ENCODE data around the gene RFTN1.

RFTN1 gene

DNA sequence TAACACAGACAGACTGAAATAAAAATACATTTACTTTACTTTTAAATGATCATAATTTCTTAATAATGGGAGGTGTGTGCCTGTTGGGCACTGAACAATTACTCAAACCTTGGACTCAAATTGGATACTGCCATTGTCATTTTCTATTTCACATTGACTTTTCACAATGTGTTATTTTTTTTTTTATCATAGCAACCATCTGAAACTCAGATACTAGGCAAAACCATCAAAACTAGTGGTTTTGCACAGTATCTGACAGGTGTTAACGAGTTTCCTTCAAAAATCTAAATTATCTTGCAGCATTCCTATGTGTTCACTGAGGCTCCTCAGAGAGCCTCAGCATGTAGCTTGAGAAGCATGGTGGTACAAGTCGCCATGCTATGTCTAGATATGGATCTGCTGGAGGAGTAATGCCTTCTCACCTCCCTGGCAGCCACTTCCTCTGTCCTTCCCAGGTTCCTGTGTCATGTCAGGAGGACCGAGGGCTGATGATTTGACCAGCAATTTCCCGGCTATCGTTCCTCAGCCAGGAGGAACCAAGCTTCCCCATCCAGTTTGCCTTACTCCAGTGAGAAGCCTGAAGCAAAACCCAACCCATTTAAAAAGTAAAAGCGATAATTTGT, 29.9 kb upstream of the RFTN1 start:
- H3K4me1 Mint-ChIP-seq: no peaks in the 10 kb centered on the region
- H3K27me3 Mint-ChIP-seq: peaks cover 10% of the 10 kb centered on the region
- ATAC-seq (ENCODE audit: low read depth): no peak
- H3K9me3 Mint-ChIP-seq: no peaks in the 10 kb centered on the region
- H3K4me3 Mint-ChIP-seq: no peak overlapping the region
- H3K27ac Mint-ChIP-seq: no peak overlapping the region
- no peaks in the 10 kb centered on the region for H3K36me3 Mint-ChIP-seq
- no peak for DNase-seq (ENCODE audit: low spot score in 2 of 2)

DNA sequence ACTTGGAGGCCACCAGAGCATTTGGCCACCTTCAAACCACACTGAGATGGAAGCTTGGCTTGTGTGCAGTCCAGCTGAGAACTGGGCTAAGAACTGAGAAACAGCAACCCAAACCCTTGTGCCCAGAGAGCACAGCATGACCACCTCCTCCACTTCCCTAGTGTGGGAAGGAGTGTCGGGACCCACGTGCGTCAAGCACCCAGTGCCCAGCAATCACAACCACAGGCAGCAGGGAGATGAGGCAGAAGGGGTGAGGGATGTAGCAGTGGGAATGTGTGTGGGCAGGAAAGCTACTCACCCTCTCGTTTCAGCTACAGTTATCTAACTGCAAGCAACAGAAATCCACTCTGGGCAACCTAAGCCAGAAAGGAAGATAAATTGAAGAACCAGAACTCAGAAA, 25.0 kb upstream of the RFTN1 start:
- no peaks in the 10 kb centered on the region for H3K9me3 Mint-ChIP-seq
- peaks cover 7% of the 10 kb centered on the region for H3K27me3 Mint-ChIP-seq
- no peak overlapping the region for H3K4me3 Mint-ChIP-seq
- H3K4me1 Mint-ChIP-seq: no peaks in the 10 kb centered on the region
- no peak overlapping the region for H3K27ac Mint-ChIP-seq
- DNase-seq (ENCODE audit: low spot score in 2 of 2): no peak
- ATAC-seq (ENCODE audit: low read depth): no peak
- no peaks in the 10 kb centered on the region for H3K36me3 Mint-ChIP-seq

DNA sequence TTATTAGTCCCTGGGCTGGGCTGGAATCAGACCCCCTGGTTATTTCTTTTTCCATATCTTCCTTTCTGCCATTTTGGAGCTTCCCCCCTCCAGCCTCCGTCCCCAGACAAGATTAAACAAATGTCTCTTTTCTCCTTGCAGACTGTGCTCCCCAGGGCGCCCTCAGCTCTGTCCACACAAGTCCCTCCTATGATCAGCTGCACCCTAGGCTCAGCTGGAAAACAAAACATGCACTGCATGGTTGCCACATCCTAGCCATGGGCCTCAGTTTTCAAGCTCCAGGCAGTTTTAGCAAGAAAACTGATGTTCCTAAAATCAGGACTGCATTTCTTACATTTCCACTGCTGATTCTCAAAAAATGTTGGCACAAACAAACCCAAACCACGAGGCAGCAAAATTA, 23.5 kb upstream of the RFTN1 start:
- DNase-seq (ENCODE audit: low spot score in 2 of 2) (no peak), ATAC-seq (ENCODE audit: low read depth) (no peak)
- no peaks in the 10 kb centered on the region for H3K4me1 Mint-ChIP-seq
- no peaks in the 10 kb centered on the region for H3K9me3 Mint-ChIP-seq
- H3K27me3 Mint-ChIP-seq: peaks cover 7% of the 10 kb centered on the region
- H3K27ac Mint-ChIP-seq: no peak overlapping the region
- H3K36me3 Mint-ChIP-seq: no peaks in the 10 kb centered on the region
- no peak overlapping the region for H3K4me3 Mint-ChIP-seq

DNA sequence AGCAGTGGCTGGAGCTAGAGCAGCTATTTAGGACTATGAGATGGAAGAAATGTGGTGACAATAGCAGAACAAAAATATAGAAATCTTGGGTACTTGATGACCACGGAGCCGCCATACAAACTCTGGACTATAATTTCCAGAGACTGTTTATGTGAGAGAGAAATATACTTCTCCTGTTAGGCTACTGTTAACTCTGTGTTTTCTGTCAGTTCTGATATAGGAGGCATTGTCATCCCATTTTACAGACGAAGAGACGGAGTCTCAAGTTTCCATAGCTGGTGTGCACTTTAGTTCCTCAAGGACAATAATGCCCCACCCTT, 22.8 kb upstream of the RFTN1 start:
- Mint-ChIP-seq H3K27ac (no peak overlapping the region), H3K9me3 (no peaks in the 10 kb centered on the region), H3K36me3 (no peaks in the 10 kb centered on the region), H3K4me3 (no peak overlapping the region), H3K27me3 (peaks cover 7% of the 10 kb centered on the region), H3K4me1 (no peaks in the 10 kb centered on the region)
- DNase-seq (ENCODE audit: low spot score in 2 of 2): no peak
- ATAC-seq (ENCODE audit: low read depth): no peak

DNA sequence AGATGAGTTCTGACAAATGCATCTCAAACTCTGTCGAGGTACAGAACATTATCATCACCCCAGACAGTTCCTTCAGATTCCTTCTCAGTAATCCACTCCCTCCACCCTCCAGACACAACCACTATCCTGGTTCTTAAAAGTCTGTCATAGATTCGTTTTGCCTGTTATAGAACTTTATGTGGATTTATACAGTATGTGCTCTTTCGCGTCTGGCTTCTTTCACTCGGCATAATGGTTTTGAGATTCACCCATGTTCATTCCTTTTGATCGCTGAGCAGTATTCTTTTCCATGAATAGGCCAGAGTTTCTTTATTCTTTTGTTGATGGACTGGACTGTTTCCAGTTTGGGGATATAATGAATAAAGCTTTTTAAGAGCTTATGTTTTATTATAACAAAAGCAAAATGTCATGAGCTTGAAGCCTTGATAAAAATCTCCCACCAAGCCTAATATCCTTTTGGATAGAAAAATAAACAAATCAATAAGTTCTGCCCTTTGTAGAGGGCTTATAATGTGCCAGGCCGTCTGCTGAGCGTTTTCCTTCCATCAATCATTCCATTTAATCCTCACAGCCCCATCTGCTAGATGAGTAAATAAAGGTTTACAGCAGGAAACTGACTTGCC, 21.3 kb upstream of the RFTN1 start:
- Mint-ChIP-seq H3K36me3 (no peaks in the 10 kb centered on the region), H3K27ac (no peak overlapping the region), H3K4me1 (no peaks in the 10 kb centered on the region), H3K27me3 (peaks cover 12% of the 10 kb centered on the region), H3K9me3 (no peaks in the 10 kb centered on the region), H3K4me3 (no peak overlapping the region)
- ATAC-seq (ENCODE audit: low read depth): no peak
- DNase-seq (ENCODE audit: low spot score in 2 of 2): no peak

DNA sequence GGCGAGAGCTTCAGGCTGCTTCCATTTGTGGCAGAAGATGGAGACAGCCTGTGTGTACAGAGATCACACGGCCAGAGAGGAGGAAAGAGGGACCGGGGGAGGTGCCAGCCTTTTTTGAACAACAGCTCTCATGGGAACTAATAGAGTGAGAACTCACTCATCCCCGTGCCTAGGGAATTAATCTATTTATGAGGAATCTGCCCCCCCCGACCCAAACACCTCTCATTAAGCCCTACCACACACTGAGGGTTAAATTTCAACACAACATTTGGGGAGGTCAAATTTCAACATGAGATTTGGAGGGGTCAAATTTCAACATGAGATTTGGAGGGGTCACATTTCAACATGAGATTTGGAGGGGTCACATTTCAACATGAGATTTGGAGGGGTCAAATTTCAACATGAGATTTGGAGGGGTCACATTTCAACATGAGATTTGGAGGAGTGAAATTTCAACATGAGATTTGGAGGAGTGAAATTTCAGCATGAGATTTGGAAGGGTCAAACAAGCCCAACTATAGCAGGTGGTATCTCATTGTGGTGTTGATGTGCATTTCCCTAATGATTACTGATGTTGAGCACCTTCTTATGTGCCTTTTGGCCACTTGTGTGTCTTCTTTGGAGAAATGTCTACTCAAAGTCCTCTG, 20.6 kb upstream of the RFTN1 start:
- no peak for DNase-seq (ENCODE audit: low spot score in 2 of 2)

DNA sequence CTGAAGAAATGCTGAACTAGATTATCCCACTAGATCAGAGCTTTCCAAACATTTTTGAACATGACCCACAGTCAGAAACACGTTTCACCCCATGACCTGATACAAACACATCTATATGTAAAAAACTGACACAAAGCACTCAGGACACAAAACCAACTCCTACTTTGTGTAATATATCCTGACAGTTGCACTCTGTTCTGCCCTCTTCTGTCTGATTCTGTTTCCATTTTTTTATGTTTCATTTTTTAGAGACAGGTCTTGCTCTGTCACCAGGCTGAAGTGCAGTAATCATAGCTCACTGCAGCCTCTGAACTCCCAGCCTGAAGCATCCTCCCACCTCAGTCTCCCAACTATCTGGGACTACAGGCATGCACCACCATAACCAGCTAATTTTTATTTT, 15.8 kb upstream of the RFTN1 start:
- peaks cover 7% of the 10 kb centered on the region for H3K27me3 Mint-ChIP-seq
- H3K4me3 Mint-ChIP-seq: no peak overlapping the region
- H3K4me1 Mint-ChIP-seq: no peaks in the 10 kb centered on the region
- H3K36me3 Mint-ChIP-seq: peaks cover 3% of the 10 kb centered on the region
- no peak overlapping the region for H3K27ac Mint-ChIP-seq
- DNase-seq (ENCODE audit: low spot score in 2 of 2) (no peak), ATAC-seq (ENCODE audit: low read depth) (peak; percentile 38)
- H3K9me3 Mint-ChIP-seq: peaks cover 3% of the 10 kb centered on the region

More for the DNA sequence above, 20.6 kb upstream of the RFTN1 start:
- H3K27ac Mint-ChIP-seq: no peak overlapping the region
- H3K9me3 Mint-ChIP-seq: no peaks in the 10 kb centered on the region
- no peak overlapping the region for H3K4me3 Mint-ChIP-seq
- ATAC-seq (ENCODE audit: low read depth): no peak
- H3K36me3 Mint-ChIP-seq: no peaks in the 10 kb centered on the region
- no peaks in the 10 kb centered on the region for H3K4me1 Mint-ChIP-seq
- H3K27me3 Mint-ChIP-seq: peaks cover 12% of the 10 kb centered on the region

DNA sequence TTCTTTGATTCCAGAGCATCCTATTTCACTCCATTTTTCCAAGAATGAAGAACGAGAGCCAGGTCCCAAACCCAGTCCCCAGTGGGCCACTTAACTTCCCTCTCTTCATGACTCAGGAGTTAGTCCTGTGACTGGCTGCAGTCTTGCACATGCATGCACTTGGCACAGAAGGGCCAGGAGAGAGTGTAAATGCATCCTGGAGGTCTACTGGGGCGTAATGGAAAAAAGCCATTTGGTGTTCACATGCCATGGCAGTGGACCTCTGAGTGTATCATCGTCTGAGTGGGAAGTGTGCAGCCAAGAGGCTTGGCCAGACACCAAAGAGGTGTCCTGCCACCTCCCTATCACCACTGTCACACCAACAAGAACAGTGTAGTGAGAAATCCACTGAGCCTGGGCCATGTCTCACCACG, 15.1 kb upstream of the RFTN1 start:
- Mint-ChIP-seq H3K27me3 (peaks cover 7% of the 10 kb centered on the region), H3K4me3 (no peak overlapping the region), H3K4me1 (no peaks in the 10 kb centered on the region), H3K36me3 (peaks cover 3% of the 10 kb centered on the region), H3K27ac (no peak overlapping the region), H3K9me3 (peaks cover 3% of the 10 kb centered on the region)
- DNase-seq (ENCODE audit: low spot score in 2 of 2) (no peak), ATAC-seq (ENCODE audit: low read depth) (no peak)

DNA sequence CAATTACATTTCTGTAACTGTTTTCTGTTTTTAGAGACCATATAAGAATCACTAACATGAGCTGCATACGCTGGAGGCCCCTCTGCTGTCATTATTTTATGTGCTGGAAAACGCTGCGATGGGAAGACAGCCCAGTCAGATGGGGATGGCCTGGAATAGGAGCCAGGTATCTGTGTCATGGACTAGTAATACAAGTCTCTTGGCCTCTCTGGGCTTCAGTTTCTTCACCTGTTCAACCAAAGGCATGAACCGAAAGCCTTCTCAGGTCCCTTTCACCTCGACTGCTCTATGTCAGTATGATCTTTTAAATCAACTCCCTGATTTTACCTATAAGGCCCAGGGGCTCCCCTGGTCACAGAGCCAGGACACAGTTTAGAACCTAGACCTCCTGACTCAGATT, 14.6 kb upstream of the RFTN1 start:
- H3K27ac Mint-ChIP-seq: no peak overlapping the region
- ATAC-seq (ENCODE audit: low read depth) (no peak), DNase-seq (ENCODE audit: low spot score in 2 of 2) (no peak)
- peaks cover 7% of the 10 kb centered on the region for H3K27me3 Mint-ChIP-seq
- H3K4me3 Mint-ChIP-seq: no peak overlapping the region
- peaks cover 3% of the 10 kb centered on the region for H3K9me3 Mint-ChIP-seq
- H3K4me1 Mint-ChIP-seq: no peaks in the 10 kb centered on the region
- H3K36me3 Mint-ChIP-seq: peaks cover 3% of the 10 kb centered on the region

DNA sequence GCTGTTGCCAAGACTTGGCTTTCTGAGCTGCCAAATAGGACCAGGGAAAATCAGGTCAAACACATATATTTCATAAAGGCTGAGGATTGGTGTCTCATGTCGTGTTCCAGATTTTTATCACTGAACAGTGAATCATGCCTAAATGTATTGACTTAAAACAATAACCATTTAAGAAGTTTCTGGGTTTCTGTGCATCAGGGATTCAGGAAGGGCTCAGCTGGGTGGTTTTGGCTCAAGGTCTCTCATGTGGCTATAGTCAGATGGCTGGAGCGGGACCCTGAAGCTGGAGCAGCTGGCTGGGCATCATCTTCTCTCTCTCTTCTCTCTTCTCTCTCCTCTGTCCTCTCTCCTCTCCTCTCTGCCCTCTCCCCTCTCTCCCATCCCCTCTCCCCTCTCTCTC, 10.7 kb upstream of the RFTN1 start:
- Mint-ChIP-seq H3K4me3 (no peak overlapping the region), H3K9me3 (peaks cover 3% of the 10 kb centered on the region), H3K27me3 (peaks cover 4% of the 10 kb centered on the region), H3K36me3 (peaks cover 3% of the 10 kb centered on the region), H3K4me1 (peaks cover 27% of the 10 kb centered on the region), H3K27ac (no peak overlapping the region)
- no peak for ATAC-seq (ENCODE audit: low read depth)
- DNase-seq (ENCODE audit: low spot score in 2 of 2): no peak

DNA sequence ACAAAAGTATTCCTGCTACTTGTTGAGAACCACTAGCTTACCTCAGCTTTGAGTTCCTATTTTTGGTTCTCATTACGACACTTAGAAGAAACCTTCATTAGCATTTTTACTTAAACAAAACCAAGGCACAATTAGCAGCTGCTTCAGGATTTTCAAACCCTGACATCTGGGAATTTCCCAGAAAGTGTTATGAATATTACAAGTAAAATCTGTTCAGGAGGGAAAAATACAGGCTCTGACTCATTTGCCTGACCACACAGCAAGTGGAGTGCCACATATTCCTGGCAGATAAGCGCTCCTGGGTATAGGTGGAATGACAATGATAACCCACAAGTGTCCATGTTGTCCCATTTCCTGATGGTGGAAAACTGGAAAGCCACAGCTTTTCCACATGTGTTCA, 10.3 kb upstream of the RFTN1 start:
- Mint-ChIP-seq H3K36me3 (peaks cover 3% of the 10 kb centered on the region), H3K27ac (no peak overlapping the region), H3K4me3 (no peak overlapping the region), H3K4me1 (peaks cover 28% of the 10 kb centered on the region), H3K27me3 (peaks cover 5% of the 10 kb centered on the region), H3K9me3 (peaks cover 3% of the 10 kb centered on the region)
- no peak for DNase-seq (ENCODE audit: low spot score in 2 of 2)
- no peak for ATAC-seq (ENCODE audit: low read depth)

DNA sequence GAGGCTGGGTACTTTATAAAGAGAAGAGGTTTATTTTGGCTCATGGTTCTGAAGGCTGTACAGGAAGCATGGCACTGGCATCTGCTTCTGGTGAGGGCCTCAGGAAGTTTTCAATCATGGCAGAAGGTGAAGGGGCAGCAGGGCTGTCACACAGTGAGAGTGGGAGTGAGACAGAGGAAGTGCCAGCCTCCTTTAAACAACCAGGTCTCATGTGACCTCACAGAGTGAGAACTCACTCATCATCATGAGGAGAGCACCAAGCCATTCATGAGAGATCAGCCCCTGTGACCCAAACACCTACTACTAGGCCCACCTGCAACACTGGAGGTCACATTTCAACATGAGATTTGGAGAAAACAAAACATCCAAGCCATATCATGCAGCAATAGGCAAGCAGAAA, 9.3 kb upstream of the RFTN1 start:
- H3K9me3 Mint-ChIP-seq: peaks cover 3% of the 10 kb centered on the region
- H3K27ac Mint-ChIP-seq: no peak overlapping the region
- H3K4me1 Mint-ChIP-seq: peaks cover 33% of the 10 kb centered on the region
- no peak for DNase-seq (ENCODE audit: low spot score in 2 of 2)
- H3K27me3 Mint-ChIP-seq: peaks cover 6% of the 10 kb centered on the region
- peak; percentile 69 for ATAC-seq (ENCODE audit: low read depth)
- H3K36me3 Mint-ChIP-seq: peaks cover 3% of the 10 kb centered on the region
- H3K4me3 Mint-ChIP-seq: no peak overlapping the region

DNA sequence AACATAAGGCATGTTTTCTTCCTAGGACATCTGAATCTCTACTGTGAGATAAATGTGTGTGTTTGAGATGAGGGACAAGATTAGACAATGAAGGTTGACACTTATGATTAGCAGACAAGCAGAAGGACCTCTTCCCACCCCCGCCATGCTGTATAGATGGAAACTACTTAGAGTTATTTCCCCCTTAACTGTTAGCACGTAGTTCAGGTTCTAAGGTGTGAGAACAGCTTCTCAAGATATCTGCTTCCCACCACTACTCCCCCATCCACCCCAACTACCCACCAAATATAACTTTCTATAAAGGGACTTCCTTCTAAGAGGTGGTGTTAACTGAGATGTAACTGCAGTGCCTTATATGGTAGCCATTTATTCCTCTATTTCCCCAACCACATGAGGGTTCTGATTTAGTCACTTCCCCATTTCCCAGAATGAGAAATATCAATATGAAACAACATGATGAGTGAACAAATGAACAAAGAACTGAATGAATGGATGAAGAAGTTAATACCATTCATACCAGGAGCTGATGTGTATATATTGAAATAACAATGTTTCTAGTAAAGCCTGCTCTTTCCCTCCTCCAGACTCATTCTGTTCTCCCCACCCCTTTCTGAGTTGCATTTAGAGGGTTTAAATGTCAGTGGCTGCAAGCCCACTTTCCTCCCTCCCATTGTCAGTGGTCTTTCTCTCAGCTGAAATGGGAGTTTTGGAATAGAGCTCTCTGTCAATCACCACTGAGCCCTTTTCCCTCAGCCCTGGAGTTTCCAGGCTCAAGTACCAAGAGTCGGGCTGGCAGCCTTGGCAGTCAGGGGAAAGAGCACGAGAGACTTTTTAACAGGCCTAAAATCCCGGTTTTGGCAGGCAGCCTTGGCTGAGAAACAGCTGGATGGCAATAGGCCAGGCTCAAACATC, 7.7 kb upstream of the RFTN1 start:
- H3K4me3 Mint-ChIP-seq: no peak overlapping the region
- peaks cover 3% of the 10 kb centered on the region for H3K9me3 Mint-ChIP-seq
- H3K27me3 Mint-ChIP-seq: peaks cover 6% of the 10 kb centered on the region
- ATAC-seq (ENCODE audit: low read depth): peak; percentile 38
- peaks cover 40% of the 10 kb centered on the region for H3K4me1 Mint-ChIP-seq
- H3K27ac Mint-ChIP-seq: no peak overlapping the region
- peaks cover 3% of the 10 kb centered on the region for H3K36me3 Mint-ChIP-seq
- DNase-seq (ENCODE audit: low spot score in 2 of 2): no peak
